HG02642 (cell line): ENCODE data around the gene CEP112.

ENCODE experiments used
- ATAC-seq: cut with Tn5 transposase; IDR thresholded peaks from one replicate; pipeline ENCODE4 v1.9.1; 2021; ENCODE audit warnings: mild to moderate bottlenecking; ENCODE audit not compliant: unreplicated experiment, poor library complexity

Gene CEP112

DNA sequence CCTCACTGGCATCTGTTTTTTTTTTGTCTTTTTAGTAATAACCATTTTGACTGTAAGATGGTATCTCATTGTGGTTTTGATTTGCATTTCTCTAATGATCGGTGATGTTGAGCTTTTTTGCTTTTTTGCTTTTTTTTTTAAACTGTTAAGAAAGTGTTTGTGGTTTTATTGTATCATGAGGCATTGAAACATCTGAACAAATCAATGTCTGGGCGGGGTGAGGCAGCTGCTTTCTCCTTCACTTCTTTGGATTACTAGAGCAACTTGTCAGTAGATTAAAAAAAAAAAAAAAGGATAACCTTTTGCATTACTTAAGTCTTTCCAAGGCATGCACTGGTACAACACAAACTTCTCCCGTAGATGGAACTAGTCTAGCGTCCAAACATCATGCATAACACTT lies 191.7 kb downstream of the CEP112 start:
- ATAC-seq = no peak

- ATAC-seq = no peak
Measured at GRCh38 chr17:65998675-65999074, 193.3 kb downstream of the CEP112 start.

GRCh38 chr17:65994679-65995078 lies 197.3 kb downstream of the CEP112 start:
- no peak for ATAC-seq

GRCh38 chr17:65994114-65994513 lies 197.8 kb downstream of the CEP112 start:
- ATAC-seq = no peak

DNA sequence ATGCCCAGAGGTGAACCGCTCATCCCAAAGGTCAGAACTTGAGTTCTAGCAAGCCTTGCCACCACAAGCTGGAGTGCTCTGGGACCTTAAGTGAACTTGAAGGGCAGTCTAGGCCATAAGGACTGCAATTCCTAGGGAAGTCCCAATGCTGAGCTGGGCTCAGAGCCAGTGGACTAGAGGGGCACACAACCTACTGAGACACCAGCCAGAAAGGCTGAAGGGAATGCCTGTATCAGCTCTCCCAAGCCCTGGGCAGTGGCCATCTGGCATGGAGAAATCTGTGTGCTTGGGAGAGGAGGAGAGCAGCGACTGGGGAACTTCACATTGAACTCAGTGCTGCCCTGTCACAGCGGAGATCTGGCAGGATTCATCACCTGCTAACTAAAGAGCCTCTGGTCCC lies 201.3 kb downstream of the CEP112 start:
- ATAC-seq = no peak

DNA sequence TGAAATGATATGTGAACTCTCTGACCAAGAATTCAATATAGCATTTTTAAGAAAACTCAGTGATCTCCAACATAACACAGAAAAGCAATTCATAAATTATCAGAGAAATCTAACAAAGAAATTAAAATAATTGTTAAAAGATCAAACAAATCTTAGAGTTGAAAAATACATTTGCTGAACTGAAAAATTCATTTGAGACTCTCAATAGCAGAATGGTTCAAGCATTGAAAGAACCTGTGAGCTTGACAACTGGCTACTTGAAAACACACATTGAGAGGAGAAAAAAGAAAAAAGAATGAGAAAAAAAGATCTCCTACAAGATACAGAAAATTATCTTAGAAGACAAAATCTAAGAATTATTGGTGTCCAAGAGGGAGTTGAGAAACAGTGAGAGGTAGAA lies 203.5 kb downstream of the CEP112 start:
- ATAC-seq = no peak

- no peak for ATAC-seq
Measured at GRCh38 chr17:65987988-65988387, 203.9 kb downstream of the CEP112 start.

GRCh38 chr17:65985571-65985970 lies 206.4 kb downstream of the CEP112 start:
- no peak for ATAC-seq

DNA sequence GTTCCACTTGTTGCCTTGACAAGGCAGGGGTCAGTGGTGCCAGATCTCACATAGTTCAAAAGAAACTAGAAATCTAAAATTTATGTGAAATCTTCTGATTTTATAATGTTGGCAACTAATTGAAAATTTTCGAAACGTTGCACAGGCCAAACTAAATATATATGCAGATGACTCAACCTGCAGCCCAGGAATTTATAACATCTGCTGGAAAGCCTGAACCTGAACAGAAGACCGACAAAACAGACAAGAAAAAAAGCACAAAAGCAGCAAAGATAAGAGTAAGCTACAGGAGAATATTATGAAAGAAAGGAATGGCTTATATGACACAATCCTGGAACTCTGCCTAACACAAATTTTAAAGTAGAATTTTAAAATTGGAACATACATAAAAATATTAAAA lies 207.6 kb downstream of the CEP112 start:
- no peak for ATAC-seq

GRCh38 chr17:65978871-65979270 lies 213.1 kb downstream of the CEP112 start:
- ATAC-seq = no peak

- ATAC-seq = no peak
Measured at GRCh38 chr17:65977041-65977440, 214.9 kb downstream of the CEP112 start.

GRCh38 chr17:65975878-65976277 lies 216.1 kb downstream of the CEP112 start:
- no peak for ATAC-seq

DNA sequence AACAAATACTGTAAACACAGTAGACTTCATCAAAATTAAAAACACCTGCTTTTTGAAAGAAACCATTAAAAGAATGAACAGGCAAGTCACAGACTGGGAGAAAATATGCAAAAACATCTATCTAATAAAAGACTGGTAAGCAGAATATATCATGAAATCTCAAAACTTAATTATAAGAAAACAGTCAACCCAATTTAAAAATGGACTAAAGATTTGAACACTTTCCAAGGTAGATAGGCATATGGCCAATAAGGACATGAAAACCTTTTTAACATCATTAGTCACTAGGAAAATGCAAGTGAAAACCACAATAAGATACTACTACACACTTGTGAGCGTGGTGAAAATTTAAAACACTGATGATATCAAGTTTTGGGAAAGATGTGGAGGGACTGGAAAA lies 218.7 kb downstream of the CEP112 start:
- no peak for ATAC-seq

- no peak for ATAC-seq
Measured at GRCh38 chr17:65967372-65967771, 224.6 kb downstream of the CEP112 start.

DNA sequence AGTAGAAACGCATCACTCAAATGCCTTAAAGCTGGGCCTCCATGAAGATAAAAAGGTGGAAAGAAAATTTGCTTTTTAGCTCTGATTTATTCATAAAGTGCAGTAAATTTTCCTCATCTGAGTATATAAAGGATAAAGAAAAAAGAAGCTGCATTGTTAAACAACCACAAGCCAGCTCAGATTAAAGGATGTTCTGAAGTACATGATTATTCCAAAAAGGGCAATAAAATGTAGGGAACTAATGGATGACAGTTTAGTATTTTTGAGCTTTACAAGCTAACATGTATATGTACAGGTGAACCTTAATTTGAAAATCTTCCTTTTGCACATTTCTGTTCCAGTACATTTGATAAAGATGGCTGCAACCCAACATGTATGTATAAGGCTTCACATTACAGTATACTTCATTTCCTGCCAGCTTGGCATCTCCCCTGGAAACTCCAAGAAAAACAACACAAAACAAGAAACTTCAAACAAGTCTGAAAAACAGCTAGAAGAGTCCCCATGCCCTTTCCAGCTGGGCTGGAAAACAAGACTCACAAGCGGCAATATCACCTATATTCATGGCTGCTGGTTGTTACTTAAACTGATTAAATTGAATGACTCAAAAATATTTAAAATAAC lies 225.7 kb downstream of the CEP112 start:
- no peak for ATAC-seq

- no peak for ATAC-seq
Measured at GRCh38 chr17:65963179-65963578, 228.8 kb downstream of the CEP112 start.

- ATAC-seq = no peak
Measured at GRCh38 chr17:65959630-65960029, 232.3 kb downstream of the CEP112 start.

DNA sequence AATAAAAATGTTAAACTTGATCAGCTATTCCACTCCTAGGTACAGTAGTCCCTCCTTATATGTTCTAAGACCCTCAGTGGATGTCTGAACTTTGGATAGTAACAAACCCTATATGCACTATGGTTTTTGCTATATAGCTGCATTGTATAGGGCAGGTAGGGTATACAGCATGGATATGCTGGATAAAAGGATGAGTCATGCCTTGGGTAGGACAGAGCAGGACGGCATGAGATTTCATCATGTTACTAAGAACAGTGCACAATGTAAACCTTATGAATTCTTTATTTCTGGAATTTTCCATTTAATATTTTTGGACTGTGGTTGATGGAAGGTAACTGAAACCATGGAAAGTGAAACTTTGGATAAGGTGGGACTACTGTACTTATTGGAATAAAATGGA lies 235.1 kb downstream of the CEP112 start:
- ATAC-seq = no peak

GRCh38 chr17:65954148-65954449 lies 237.8 kb downstream of the CEP112 start:
- ATAC-seq = no peak

DNA sequence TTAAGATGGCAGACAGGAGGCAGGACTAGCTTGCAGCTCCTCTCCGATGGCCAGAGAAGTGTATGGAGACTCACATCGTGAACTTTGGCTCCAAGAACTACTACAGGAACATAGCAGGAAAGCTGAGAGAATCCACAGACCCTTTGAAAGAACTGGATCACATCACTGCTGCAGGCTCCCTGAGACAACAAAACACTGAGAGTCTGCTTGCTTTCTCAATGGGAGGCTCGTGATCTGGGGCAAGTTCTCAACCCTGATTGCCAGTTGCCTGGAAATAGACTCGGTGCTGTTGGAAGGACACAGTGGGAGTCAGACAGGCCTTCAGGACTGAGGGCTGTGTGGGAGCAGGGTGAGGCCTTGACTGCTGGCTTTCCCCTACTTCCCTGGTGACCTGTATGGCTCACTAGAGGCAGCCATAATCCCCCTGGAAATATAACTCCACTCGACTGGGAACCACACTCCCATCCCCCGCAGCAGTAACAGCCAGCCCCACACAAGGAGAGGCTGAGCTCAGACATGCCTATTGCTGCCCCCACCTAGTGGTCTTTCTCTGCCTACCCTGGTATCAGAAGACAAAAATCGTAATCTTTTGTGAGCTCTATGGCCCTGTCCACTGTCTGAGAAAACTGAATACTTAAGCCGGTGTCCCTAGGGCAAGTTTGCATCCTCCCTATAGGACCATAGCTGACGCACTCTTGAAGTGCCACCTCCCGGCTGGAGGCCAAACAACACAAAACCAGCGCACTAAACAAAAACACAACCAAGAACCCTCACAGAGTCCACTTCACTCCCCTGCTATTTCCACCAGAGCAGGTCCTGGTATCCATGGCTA lies 238.4 kb downstream of the CEP112 start:
- ATAC-seq = no peak

DNA sequence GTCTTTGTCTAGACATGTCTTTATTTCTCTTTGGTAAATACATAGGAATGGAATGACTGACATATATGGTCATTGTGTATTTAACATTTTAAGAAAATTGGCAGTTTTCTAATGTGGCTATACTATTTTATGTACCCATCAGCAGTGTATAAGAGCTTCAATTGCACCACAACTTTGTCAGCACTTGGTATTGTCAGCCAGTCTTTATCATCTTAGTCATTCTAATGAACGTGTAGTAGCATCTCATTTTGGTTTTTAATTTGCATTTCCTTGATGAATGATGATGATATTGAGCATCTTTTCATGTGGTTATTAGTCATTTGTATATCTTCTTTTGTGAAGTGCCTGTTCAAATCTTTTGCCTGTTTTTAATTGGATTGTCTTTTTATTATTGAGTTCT lies 239.3 kb downstream of the CEP112 start:
- ATAC-seq = no peak

GRCh38 chr17:65952015-65952414 lies 239.9 kb downstream of the CEP112 start:
- no peak for ATAC-seq
